ENCODE results near the gene BUB1B. TPM values are rescaled to one million over a fixed set of nuclear protein-coding genes. Genes with fewer than 3 reads are reported as not detected.

The BUB1B gene
- total and polyA plus RNA-seq, 9 of the 15 experiments (the other 6 are each of a cell fraction or from before 2014, with no cell fraction given) = 28.7 to 113 (median 82.2) TPM

- TF ChIP-seq, protein P1, sequence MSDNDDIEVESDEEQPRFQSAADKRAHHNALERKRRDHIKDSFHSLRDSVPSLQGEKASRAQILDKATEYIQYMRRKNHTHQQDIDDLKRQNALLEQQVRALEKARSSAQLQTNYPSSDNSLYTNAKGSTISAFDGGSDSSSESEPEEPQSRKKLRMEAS (CRISPR knock-in tag; IDR thresholded peaks at IDR 0.05) = no peak
- TF ChIP-seq ZNF584 (CRISPR knock-in tag; IDR thresholded peaks at IDR 0.05; ENCODE audit: low read depth) (no peak), RUNX1 (IDR thresholded peaks at IDR 0.05; ENCODE audit: low read depth) (no peak), E2F3 (CRISPR knock-in tag; IDR thresholded peaks at IDR 0.05) (no peak), BCL6 (CRISPR knock-in tag; IDR thresholded peaks at IDR 0.05) (no peak), ETV5 (CRISPR knock-in tag; IDR thresholded peaks at IDR 0.05; ENCODE audit: low read depth) (no peak), ZNF318 (IDR thresholded peaks at IDR 0.05; ENCODE audit: borderline replicate concordance in 1 of 2, low read depth in 1 of 2) (no peak), ARHGAP35 (IDR thresholded peaks at IDR 0.05; ENCODE audit: partially characterized antibody) (no peak), ZBTB5 (IDR thresholded peaks at IDR 0.05) (no peak), MEIS2 (IDR thresholded peaks at IDR 0.05; ENCODE audit: partially characterized antibody) (no peak)
Measured at GRCh38 chr15:40257656-40258450, 97.0 kb downstream of the BUB1B start (continued).

Data from K562 (cell line).